Measurements from ENCODE around the gene EBF3.

- no peak for TF ChIP-seq POLR2A (IDR thresholded peaks at IDR 0.05)
- TF ChIP-seq CTCF (IDR thresholded peaks at IDR 0.05 in 4 of 5, conservative IDR thresholded peaks at IDR 0.05 in 1 of 5): no peak
These were observed 49.8 kb downstream of the EBF3 start for GRCh38 chr10:129914153-129914855.

Data from gastrocnemius medialis (tissue), 4 donors.